SHP77 (cell line): ENCODE data around the gene API5.
"Not testable (repeated sequence)": the region's sequence is repeated elsewhere in the genome, so short reads cannot be mapped to it uniquely, and the experiment has no call there.

ENCODE experiments used
- DNase-seq, 2 experiments: peaks; one replicate each; lab custom pipeline; 2025; lab: John Stamatoyannopoulos, UW

The API5 gene

DNA sequence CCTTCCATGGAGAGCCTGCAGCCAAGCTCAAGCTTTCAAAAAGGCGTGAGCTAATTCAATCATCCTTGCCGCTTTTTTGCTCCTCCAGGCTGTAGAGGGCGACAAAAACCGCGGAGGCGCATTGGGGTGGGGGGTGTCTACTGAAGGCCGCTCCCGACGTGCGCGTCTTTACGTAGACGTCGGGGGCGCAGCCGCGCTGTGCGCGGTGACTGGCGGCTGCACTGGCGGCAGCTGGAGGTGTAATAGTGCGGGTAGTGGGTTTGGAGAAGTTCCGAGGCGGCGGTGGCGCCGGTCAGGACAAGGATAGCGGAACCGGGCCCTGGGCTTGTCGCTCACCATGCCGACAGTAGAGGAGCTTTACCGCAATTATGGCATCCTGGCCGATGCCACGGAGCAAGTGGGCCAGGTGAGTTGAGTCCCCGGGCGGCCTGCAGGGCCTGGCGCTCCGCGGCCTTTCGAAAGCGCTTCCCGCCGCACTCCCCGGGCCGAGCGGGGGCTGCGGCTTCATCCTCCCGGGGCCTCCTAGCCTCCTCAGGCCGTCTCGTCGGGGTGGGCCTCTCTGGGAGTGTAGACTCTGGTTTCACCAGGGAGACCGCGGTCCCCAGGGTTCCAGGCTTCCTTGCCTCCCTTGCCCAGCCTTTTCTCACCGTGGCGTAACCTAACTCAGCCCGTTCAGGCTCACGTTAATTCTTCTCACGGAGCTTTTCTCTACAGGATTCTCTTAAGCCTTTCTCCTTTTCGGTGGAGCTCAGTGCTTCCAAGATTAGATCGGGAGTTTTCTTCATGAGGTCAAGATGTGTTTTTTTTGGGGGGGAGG, at the start of gene API5:
Gene API5, plus strand, starts transcription at position 206 of the 817 bp plus-strand sequence. Its CDS starts 132 bp downstream, at position 338.
- DNase-seq, result peak; percentile 98

DNA sequence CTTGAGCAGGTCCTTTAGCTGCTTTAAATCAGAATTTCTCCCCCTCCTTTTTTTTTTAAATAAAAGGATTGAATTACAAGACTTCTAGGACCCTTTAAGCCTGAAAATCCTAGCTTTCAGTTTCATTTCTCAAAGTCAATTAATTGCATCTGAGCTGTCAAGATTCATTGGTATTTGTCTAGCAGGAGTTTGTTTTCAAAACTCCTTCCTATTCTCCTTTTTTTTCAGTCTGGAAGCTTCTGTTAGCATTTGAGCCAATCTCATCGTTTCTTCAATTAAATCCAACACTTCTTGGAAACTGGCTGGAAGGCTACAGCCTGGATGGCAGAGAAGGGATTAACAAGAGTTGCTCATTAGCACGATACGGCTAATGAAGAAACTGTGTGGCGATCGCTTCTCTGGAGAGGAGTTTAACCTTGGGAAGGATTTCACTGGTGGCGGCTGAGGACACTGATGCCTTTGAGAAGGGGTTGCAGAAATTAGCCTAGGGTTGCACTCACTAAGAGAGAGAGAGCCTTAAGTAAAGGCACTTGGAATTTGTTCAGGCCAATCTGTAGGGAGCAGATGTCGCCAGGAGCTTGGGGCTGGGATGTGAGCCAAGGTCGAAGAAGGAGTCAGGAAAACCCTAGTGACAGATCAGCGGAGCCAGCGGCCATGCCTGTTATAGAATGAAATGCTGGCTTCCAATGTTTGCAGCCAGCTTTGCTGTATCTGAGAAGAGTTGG, 43.8 kb upstream of the API5 start:
- DNase-seq, result no peak

DNA sequence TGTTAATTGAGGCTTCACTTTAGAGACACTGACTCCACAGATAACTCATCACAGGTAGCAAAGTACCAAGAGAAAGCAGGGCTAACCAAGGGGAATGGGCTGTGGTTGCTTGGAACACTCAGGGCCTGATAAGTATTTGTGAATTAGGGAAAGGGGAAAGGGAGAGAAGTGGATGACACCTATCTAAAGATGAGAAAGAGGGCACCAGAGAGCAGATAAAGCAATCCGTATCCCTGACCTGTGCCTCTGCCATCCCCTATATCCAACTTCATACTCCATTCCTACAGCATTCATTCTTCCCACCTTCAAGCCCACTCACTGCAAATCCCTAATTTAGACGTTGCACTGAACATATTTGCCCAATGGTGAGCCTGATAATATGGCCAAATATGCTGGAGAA, 43.0 kb upstream of the API5 start:
- no peak for DNase-seq

DNA sequence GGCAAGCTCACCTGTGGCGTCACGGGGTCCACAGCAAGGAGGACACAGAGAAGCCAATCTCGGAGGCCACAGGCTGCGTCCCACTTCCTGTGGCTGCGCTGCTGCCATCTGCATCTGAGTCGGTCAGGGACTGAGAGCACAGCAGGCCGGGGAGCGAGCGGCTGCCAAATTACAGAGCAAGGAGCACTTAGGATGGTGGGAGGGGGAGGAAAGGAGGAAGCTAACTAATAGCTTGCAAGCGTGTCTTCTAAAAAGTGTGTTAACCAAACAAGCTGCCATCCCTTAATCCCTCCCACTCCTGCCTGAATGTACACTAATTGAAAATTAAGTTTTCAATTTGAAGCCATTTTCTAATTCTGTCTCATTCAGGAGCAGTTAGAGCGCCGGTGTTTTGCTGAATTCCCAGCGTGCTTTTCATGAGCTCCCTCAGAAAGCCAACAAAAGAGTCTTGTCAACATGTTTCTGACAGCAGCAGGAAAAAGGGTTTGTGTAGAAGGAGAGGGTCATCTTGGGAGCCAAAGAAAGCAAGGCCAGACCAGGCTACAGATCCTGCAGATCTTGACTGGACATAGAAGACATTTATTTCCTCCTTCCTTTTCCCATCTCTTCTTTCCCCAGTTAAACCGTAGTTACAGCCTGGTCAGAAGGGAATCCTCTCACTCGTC, 42.4 kb upstream of the API5 start:
- peak in 1 of 2 experiments; percentile 1 for DNase-seq

DNA sequence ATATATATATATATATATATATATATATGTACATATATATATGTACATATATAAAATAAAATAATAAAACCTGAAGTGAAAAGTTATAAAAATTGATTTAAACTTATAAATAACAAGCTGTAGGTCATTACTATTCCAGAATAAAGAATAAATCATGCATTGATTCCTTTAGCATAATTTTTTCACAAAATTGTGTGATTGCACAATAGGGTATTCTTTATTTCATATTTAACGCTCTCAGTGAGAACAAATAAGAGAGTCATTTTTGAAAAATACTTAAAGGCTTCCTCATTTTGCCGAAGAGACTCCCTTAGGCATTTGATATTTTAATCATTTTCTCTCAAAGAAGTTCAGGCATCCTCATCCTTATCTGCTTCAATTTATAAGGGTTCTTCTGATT, 41.3 kb upstream of the API5 start:
- no peak for DNase-seq

DNA sequence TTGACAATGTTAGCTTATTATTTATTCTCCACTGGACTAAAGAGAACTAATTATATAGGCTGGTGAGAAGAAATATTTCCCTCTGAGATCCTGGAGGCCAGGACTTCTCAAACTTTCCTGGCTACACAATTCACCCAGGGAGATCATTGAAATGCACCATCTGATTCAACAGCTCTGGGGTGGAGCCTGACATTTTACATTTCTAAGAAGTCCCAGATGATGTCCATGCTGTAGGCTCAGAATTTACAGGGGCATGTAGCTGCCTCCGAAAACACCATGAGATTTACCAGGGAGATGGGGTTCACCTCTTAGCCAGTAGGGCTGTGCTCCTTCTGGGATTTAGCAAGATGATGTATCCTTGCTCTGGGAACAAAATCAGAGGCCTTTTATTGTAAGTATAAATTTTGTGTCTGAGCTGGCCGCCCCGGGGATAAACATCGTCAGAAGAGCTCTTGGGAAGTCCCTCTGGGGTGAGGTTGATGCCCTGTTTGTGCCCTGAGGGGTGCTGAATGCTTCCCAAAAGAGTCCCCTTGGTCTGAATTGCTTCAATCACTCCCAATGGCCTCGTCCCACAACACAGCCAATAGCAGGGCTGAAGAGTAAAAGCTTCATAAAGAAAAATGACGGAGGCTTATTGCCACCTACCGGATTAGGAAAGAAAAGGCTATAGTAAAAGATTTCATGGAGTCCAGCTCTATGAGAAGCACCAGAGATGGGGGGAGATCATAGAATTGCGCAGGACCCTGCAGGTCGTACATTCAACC, 33.4 kb upstream of the API5 start:
- DNase-seq, result peak; percentile 55 to 62

DNA sequence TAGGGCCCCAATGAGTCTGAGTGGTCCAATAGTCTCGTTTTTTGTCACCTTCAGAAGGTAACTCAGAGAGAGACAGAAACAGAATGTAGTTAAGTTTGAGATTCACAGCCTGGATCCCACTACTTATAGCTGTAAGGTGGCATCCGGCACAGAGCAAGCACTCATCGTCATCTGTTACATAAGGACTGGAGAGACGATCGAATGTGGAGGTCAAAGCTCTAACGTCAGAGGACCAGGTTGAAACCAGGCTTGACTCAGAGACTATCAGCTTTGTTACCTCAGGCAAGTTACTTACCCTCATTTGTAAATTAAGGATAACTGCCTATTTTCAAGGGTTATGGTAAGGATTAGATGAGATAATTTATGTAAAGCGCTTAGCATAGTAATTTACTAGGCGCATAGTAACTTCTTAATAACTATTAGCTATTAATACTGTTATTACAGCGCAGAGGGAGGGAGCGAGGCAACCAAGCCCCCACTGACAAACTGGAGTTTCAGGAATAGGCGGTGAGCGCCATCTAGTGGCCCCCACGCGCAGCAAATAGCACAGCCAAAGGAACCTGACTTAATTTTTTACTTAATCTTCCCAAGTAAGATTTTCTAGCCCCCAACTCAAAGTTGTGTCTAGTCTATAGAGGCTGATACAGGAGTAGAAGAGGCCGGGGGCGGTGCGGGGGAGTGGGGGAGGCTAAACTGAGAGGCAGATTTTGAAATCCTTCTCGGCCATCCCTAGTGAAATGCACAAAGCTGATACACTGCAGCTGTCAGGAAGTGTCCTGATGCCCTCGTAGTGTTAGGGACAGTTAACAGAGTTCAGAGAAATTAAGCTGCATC, 29.0 kb upstream of the API5 start:
- peak in 1 of 2 experiments; percentile 35 for DNase-seq

DNA sequence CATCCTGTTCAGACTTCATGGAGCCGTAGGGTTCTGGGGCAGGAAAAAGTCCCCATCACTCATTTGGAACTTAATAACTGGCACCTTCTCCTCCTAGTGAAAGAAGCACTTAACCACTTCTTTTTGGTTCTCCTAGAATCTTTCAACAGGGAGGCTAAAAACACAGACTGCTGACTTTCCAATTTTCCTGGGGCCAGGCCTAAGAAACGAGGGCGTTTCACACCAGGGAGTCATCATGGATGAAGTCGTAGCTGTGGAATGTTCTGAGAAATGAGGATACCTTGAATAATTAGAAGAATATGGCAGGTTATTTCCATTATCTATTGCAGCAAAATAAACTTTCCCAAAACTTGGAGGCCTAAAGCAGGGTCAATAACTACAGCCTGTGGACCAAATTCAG, 26.0 kb upstream of the API5 start:
- DNase-seq, result no peak

DNA sequence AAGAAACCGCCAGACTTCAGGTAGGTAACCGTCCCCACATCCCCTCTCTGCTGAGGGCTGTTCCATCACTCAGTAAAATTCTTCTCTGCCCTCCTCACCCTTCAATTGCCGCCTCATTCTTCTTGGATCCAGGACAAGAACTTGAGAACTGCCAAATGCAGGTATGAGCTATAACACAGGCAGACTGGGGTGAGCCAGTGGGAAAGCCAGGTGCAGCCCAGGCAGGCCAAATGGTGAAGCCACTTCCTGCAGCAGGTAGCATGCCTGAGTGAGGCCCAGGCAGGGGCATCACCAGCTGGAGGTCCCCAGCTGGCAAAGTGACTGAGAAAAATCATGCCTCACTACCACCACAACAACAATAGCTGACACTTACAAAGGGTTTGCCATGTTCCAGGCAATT, 22.4 kb upstream of the API5 start:
- peak in 1 of 2 experiments; percentile 5 for DNase-seq

DNA sequence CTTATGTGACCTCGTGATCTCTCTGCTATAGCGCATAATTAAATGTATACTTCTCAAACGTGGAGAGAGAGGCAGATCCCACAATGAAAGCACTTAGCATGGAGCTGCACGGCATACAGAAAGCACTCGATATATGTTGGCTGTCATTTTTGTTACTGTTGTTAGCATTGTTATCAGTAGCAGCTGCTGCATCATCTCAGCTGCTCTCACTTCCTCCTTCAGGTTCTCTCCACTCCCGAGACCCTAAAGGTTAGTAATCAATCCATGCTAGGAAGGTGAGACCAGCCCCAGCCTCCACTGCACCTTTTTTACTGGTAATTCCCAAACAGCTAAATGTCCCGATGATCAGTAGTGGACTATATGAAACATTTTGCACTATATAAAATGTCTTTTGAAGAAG, 13.4 kb upstream of the API5 start:
- no peak for DNase-seq

DNA sequence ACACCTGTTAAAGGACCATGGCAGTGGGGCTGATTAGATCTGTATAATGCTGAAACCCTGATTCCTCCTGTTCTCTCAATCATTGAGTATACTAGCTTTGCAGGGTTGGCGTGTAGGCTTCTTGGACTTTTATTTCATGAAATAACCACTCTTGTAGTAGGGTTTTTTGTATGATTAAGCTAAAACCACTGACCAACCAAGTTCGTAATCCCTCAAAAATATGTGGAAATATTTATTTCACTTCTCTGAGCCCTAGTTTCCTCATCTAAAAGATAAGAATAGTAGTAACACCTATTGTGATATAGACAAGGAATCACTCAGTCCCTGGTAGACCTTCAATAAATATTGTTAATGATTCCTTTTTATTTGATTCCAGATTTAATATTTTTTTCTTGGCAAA, 4.2 kb downstream of the API5 start:
- no peak for DNase-seq

DNA sequence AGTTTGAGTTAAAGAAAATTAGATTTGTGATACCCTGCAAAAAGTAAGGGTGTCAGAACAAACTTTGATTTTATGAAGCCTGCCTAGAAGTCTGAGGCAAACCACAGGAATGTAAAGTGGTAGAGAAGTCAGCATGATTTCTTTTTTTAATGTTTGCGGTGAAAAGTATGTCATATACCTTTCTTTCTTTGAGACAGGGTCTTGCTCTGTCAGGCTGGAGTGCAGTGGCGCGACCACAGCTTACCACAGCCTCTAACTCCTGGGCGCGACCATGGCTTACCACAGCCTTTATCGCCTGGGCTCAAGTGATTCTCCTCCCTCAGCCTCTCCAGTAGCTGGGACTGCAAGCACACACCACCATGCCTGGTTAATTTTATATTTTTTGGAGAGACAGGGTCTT, 4.7 kb downstream of the API5 start:
- no peak for DNase-seq

DNA sequence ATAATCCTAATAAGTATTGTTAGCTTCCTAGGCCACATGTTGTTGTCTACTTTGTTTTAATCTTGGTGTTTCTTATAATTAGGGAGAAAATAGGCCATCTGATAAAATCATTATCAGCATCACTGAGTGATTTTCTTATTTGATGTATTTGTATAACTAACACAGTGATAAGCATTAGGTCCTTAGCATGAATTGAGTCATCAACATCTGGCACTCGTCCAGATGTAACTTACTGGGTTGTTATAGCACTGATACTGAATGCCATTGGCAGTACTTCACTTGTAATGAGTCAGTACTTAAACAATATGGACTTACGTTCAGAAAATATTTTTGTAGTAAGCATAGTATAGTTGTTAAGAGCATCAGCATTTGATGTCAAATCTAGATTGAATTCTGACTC, 16.2 kb downstream of the API5 start:
- no peak for DNase-seq

DNA sequence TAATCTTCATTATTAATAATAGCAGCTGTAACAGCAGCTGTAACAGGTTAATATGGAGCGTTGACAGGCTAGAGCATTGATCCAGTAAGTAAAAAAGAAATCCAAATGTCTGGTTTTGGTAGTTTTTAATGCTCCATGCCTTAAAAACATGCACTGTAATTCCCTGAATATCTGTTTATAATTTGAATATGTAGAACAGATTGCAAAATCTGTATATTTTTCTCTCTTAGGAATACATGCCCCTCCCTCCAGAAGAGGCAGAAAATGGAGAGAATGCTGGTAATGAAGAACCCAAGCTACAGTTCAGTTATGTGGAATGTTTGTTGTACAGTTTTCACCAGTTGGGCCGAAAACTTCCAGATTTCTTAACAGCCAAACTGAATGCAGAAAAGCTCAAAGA, 16.7 kb downstream of the API5 start:
- no peak for DNase-seq

DNA sequence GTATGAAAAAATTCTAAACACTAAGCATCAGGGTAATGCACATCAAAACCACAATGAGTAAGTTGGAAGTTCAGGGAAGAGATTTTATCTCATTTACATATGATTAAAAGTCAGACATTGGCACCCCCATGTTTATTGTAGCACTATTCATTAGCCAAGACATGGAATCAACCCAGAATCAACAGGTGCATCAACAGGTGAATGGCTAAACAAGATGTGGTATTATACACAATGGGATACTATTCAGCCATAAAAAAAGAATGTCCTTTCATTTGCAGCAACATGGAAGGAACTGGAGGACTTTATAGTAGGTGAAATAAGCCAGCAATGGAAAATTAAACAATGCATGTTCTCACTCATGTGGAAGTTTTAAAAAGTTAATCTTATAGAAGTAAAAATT, 29.4 kb downstream of the API5 start:
- no peak for DNase-seq

DNA sequence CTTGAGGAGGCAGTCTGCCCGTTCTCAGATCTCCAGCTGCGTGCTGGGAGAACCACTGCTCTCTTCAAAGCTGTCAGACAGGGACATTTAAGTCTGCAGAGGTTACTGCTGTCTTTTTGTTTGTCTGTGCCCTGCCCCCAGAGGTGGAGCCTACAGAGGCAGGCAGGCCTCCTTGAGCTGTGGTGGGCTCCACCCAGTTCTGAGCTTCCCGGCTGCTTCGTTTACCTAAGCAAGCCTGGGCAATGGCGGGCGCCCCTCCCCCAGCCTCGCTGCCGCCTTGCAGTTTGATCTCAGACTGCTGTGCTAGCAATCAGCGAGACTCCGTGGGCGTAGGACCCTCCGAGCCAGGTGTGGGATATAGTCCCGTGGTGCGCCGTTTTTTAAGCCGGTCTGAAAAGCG, 39.6 kb downstream of the API5 start:
- not testable (repeated sequence) for DNase-seq

DNA sequence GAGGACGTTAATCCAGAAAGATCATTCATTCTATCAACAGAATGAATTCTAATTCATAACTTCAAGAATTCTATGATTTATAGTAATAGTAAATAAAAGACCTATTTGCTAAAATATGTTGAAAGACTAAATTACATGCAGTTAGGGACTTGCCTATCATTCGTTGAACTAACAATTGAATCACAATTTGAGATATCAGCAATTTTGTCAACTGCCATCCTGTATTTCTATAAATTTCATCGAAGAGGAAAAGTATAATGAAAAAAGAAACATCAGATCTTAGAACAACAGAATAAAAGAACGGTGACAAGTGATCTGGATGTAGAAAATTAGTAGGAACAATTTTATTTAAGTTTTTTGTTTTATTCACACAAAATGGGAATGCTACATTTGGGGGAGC, 42.5 kb downstream of the API5 start:
- DNase-seq, result no peak

DNA sequence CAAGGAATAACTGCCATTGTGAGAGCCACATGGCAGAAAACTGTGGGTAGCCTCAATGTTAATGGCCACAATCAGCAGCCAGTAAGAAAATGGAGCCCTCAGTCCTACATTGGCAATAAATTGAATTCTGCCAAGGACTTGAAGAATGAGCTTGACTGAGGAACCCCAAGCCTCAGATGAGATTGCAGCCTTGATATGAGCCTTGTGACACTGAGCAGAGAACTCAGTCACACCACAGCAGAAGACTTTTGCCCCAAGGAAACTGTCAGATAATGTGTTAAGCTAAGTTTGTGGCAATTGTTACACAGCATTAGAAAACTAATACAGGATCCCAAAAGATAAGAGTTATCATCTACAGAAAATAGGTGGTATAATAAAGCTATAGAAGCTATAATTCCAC, 44.5 kb downstream of the API5 start:
- DNase-seq, result no peak

DNA sequence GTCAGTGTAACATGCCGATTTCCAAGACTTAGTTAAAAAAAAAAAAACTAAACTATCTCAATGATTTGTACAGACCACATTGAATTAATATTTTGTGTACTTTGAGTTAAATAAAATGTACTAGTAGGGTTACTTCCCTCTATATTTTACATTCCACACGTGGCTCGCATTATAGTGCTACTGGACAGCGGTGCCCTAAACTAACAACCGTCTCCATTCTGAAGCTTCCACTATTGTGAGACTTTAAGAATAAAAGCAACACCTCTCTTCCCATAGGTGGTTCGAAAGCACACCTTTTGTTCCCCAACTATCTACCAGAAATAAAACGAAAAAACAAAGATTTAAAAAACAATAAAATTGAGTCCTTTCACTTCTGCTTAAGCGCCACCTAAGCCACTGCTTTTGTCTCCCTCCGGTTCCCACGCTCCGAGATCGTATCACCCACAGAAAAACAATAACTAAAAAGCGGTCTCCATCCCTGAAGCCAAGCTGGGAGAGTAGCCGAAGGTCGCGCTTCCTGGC, 46.5 kb downstream of the API5 start:
- DNase-seq, result no peak

DNA sequence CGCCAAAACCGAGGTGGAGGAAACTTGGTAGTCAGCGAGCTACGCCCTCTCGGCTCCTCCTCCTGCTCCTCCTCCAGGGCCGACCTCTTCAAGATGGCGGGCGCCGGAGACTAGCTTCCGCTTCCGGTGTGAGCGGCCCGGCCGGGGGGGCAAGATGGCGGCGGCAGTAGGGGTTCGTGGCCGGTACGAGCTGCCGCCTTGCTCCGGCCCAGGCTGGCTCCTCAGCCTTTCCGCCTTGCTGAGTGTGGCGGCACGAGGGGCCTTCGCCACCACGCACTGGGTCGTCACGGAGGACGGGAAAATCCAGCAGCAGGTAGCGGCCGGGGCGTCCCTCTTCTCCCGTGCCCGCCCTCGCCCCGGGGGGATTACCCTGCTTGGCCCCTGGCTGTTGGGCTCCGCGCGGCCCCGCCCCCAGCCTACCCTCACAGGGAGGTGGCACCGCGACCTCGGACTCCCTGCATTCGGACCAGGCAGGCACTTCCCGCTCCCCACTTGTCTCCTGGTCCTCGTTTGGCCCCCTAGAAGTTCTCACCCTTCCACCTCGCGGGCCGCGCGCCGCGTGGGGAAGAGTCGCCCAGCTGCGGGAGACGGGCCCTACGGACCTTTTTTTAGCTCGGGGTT, 47.1 kb downstream of the API5 start, which contains the start of gene TTC17:
Gene TTC17, plus strand, starts transcription at position 120 of the 621 bp plus-strand sequence. Its CDS starts 35 bp downstream, at position 155.
- peak; percentile 93 to 95 for DNase-seq
